CD14-positive monocyte (primary cell): ENCODE results near the gene C19orf67. TPM values are rescaled to one million over a fixed set of nuclear protein-coding genes. Genes with fewer than 3 reads are reported as not detected.
A peak's percentile ranks its signal among the peaks of the same experiment; 100 is the strongest.

ENCODE experiments used
- DNase-seq, 3 donors: peaks; one replicate each; pipeline ENCODE4 v3.0.0-alpha.2; 2011 to 2022
- H2AFZ ChIP-seq: 2 replicates; pipeline ENCODE4 v1.6.0; 2012; ENCODE audit warnings: mild to moderate bottlenecking, low read depth, low read length, inconsistent platforms; ENCODE audit not compliant: insufficient read depth, poor library complexity, severe bottlenecking
- H3K27ac ChIP-seq, 2 donors: 1 replicate in 1 of 2; 2 replicates in 1 of 2; pipeline ENCODE4 v1.5.1; 2012 to 2013; ENCODE audit warnings: low read length in 2 of 2, control low read depth in 1 of 2, inconsistent platforms in 1 of 2, low read depth in 1 of 2, mild to moderate bottlenecking in 1 of 2
- H3K27me3 ChIP-seq, 2 donors: one replicate each; pipeline versions ENCODE4 v1.6.0 to v1.6.1; 2011 to 2013; ENCODE audit warnings: low read length in 2 of 2; ENCODE audit not compliant: control insufficient read depth in 2 of 2, insufficient read depth in 2 of 2
- H3K36me3 ChIP-seq, 2 donors: replicated peaks in 1 of 2; 1 replicate in 1 of 2; 2 replicates in 1 of 2; pipeline versions ENCODE4 v1.5.1 to v1.6.1; 2012 to 2013; ENCODE audit warnings: low read length in 2 of 2, control low read depth in 1 of 2, inconsistent platforms in 1 of 2, mild to moderate bottlenecking in 1 of 2; ENCODE audit not compliant: insufficient read depth in 2 of 2, control insufficient read depth in 1 of 2
- H3K4me1 ChIP-seq, 2 donors: 1 replicate in 1 of 2; 2 replicates in 1 of 2; pipeline versions ENCODE4 v1.5.1 to v1.6.1; 2012 to 2013; ENCODE audit warnings: low read length in 2 of 2, control low read depth in 1 of 2, inconsistent platforms in 1 of 2, mild to moderate bottlenecking in 1 of 2, moderate library complexity in 1 of 2; ENCODE audit not compliant: insufficient read depth in 2 of 2, control insufficient read depth in 1 of 2
- H3K4me2 ChIP-seq: replicated peaks from 2 replicates; pipeline ENCODE3; 2012; ENCODE audit warnings: low read length, moderate library complexity, mild to moderate bottlenecking; ENCODE audit not compliant: poor library complexity, severe bottlenecking; ENCODE audit errors: extremely low read depth
- H3K4me3 ChIP-seq, 3 experiments: fragments of 200-600 bp in 1 of 3; sonication (generic) in 1 of 3; replicated peaks in 1 of 3; 1 replicate in 2 of 3; 2 replicates in 1 of 3; pipeline ENCODE4 v1.5.1; 2011 to 2013; ENCODE audit warnings: low read length in 3 of 3, mild to moderate bottlenecking in 3 of 3, control low read depth in 2 of 3, low read depth in 2 of 3, inconsistent platforms in 1 of 3, moderate library complexity in 1 of 3
- H3K79me2 ChIP-seq: 2 replicates; pipeline ENCODE4 v1.6.0; 2012; ENCODE audit warnings: mild to moderate bottlenecking, control low read depth, inconsistent platforms, low read length, moderate library complexity; ENCODE audit not compliant: insufficient read depth
- H3K9ac ChIP-seq: 2 replicates; pipeline ENCODE4 v1.6.0; 2017; ENCODE audit warnings: low read length, mild to moderate bottlenecking; ENCODE audit not compliant: insufficient read depth, poor library complexity, severe bottlenecking
- H3K9me3 ChIP-seq, 2 donors: replicated peaks in 1 of 2; 1 replicate in 1 of 2; 2 replicates in 1 of 2; pipeline versions ENCODE4 v1.5.1 to v1.6.1; 2012 to 2013; ENCODE audit warnings: low read length in 2 of 2, control low read depth in 1 of 2; ENCODE audit not compliant: control insufficient read depth in 1 of 2, insufficient read depth in 1 of 2
- H4K20me1 ChIP-seq: 2 replicates; pipeline ENCODE4 v1.6.0; 2012; ENCODE audit warnings: mild to moderate bottlenecking, low read length, control low read depth, moderate library complexity; ENCODE audit not compliant: insufficient read depth
- H3K27ac Mint-ChIP-seq, 7 donors: one replicate each; pipeline ENCODE4 v1.8.0; 2020; ENCODE audit warnings: mild to moderate bottlenecking in 7 of 7, mixed read lengths in 7 of 7, moderate library complexity in 6 of 7, inconsistent platforms in 2 of 7
- H3K27me3 Mint-ChIP-seq, 3 donors: one replicate each; pipeline ENCODE4 v1.8.0; 2021 to 2022; ENCODE audit warnings: low read depth in 3 of 3, mild to moderate bottlenecking in 3 of 3, mixed read lengths in 3 of 3, moderate library complexity in 3 of 3, inconsistent platforms in 1 of 3
- H3K36me3 Mint-ChIP-seq, 2 donors: one replicate each; pipeline ENCODE4 v1.8.0; 2020; ENCODE audit warnings: mixed read lengths in 2 of 2, inconsistent platforms in 1 of 2, mild to moderate bottlenecking in 1 of 2
- H3K4me1 Mint-ChIP-seq: one replicate; pipeline ENCODE4 v1.8.0; 2020; ENCODE audit warnings: mild to moderate bottlenecking, mixed read lengths
- H3K4me3 Mint-ChIP-seq, 2 donors: one replicate each; pipeline ENCODE4 v1.8.0; 2020; ENCODE audit warnings: mild to moderate bottlenecking in 2 of 2, mixed read lengths in 2 of 2, moderate library complexity in 1 of 2
- H3K9me3 Mint-ChIP-seq, 7 donors: one replicate each; pipeline ENCODE4 v1.8.0; 2020 to 2022; ENCODE audit warnings: mixed read lengths in 7 of 7, mild to moderate bottlenecking in 6 of 7, moderate library complexity in 6 of 7, inconsistent platforms in 2 of 7
- WGBS: methylation state at CpG from one replicate; pipeline ENCODE4 v1.1.5; 2013; ENCODE audit warnings: missing lambda C conversion rate; ENCODE audit not compliant: insufficient coverage; 5-methylcytosine and 5-hydroxymethylcytosine counted together
- intact Hi-C, 2 donors: fragments of 100-400 bp; cut with micrococcal nuclease; formaldehyde crosslinking; loops; one replicate each; pipeline versions ENCODE4 v1.15.0 to v1.15.1; 2023
- polyA plus RNA-seq, 3 donors: library from polyadenylated mRNA; depleted of rRNA in 1 of 3; unstranded in 2 of 3; stranded (reverse) in 1 of 3; fragments of 300-500 nt in 2 of 3; fragments of >200 nt in 1 of 3; fragmentation: Illumina TruSeq in 2 of 3; gene quantifications; 1 replicate in 2 of 3; 2 replicates in 1 of 3; pipeline ENCODE4 v1.2.3, GENCODE V29; 2012 to 2021
- TF ChIP-seq, protein P1 (sequence below): fragments of 200-600 bp; IDR thresholded peaks from one replicate; pipeline ENCODE4 v1.8.0; 2022; ENCODE audit warnings: antibody characterized with exemption, mild to moderate bottlenecking

C19orf67 gene
- polyA plus RNA-seq, 3 donors = not detected

DNA sequence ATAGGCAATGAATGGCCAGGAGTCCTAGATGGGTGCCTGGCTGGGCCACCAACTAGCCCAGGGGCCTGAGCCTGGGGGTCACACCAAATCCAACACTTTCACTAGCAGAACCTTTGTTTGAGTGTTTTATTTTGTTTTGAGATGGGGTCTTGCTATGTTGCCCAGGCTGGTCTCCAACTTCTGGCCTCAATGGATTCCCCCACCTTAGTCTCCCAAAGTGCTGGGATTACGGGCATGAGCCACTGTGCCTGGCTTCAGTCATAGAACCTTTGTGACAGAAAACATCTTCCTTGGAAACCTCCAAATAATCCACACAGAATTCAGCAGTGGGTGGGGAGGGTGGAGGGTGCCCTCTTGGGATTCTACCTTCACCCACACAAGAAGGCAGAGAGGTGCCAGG, 25.9 kb upstream of the C19orf67 start:
- Mint-ChIP-seq H3K4me1 (peaks cover 47% of the 10 kb centered on the region), H3K27ac (no peak overlapping the region), H3K4me3 (no peak overlapping the region), H3K27me3 (peaks cover 0 to 1% (median 0%) of the 10 kb centered on the region in 3 donors), H3K9me3 (no peaks in the 10 kb centered on the region), H3K36me3 (peaks cover 12 to 60% of the 10 kb centered on the region in 2 donors)
- H3K27me3 ChIP-seq = no peaks in the 10 kb centered on the region
- no peak for DNase-seq
- no peaks in the 10 kb centered on the region for H3K9me3 ChIP-seq
- intact Hi-C loops = no loop called here
- H3K4me2 ChIP-seq = no peak overlapping the region
- peaks cover 79% of the 10 kb centered on the region for H3K79me2 ChIP-seq
- peak overlapping the region in 1 of 2 donors; percentile 86 for H3K27ac ChIP-seq
- H3K4me3 ChIP-seq = no peak overlapping the region
- H3K9ac ChIP-seq = no peak overlapping the region
- no CpG with 5 or more reads among the region's 1 CpG for WGBS
- peaks cover 44 to 49% of the 10 kb centered on the region in 2 donors for H3K4me1 ChIP-seq
- peaks cover 94% of the 10 kb centered on the region for H4K20me1 ChIP-seq
- H3K36me3 ChIP-seq = peaks cover 20 to 28% of the 10 kb centered on the region in 2 donors
- TF ChIP-seq, protein P1, sequence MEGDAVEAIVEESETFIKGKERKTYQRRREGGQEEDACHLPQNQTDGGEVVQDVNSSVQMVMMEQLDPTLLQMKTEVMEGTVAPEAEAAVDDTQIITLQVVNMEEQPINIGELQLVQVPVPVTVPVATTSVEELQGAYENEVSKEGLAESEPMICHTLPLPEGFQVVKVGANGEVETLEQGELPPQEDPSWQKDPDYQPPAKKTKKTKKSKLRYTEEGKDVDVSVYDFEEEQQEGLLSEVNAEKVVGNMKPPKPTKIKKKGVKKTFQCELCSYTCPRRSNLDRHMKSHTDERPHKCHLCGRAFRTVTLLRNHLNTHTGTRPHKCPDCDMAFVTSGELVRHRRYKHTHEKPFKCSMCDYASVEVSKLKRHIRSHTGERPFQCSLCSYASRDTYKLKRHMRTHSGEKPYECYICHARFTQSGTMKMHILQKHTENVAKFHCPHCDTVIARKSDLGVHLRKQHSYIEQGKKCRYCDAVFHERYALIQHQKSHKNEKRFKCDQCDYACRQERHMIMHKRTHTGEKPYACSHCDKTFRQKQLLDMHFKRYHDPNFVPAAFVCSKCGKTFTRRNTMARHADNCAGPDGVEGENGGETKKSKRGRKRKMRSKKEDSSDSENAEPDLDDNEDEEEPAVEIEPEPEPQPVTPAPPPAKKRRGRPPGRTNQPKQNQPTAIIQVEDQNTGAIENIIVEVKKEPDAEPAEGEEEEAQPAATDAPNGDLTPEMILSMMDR = no peak
- no peak overlapping the region for H2AFZ ChIP-seq

DNA sequence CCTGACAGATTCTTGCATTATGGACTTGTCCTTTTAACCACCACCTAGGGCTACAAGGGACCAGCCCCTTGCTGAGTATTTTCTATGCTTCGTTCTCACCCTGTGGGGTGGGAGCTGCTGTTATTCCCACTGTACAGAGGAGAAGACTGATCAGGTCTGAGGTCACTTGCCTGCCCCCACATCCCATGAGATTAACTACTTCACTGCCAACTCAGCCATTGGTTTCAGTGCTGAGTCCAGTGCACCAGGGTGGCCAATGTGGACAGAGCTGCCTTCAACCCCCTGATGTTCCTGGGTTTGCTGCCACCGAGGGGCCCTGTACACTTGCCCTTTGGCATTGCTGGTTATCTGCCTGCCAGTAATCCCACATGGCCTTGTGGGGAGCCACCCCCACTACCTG, 25.1 kb upstream of the C19orf67 start:
- Mint-ChIP-seq H3K27ac (peak overlapping the region in 1 of 7 donors; percentile 37), H3K36me3 (peaks cover 20 to 62% of the 10 kb centered on the region in 2 donors), H3K4me3 (no peak overlapping the region), H3K4me1 (peaks cover 39% of the 10 kb centered on the region), H3K9me3 (no peaks in the 10 kb centered on the region), H3K27me3 (peaks cover 0 to 2% (median 1%) of the 10 kb centered on the region in 3 donors)
- intact Hi-C loops = no loop called here
- H3K27me3 ChIP-seq = no peaks in the 10 kb centered on the region
- no peak overlapping the region for H2AFZ ChIP-seq
- 100% methylated on average over 1 of the region's 2 CpGs for WGBS
- TF ChIP-seq, protein P1 = no peak
- peaks cover 70% of the 10 kb centered on the region for H3K79me2 ChIP-seq
- H4K20me1 ChIP-seq = peaks cover 95% of the 10 kb centered on the region
- no peak overlapping the region for H3K27ac ChIP-seq
- no peak for DNase-seq
- H3K9ac ChIP-seq = no peak overlapping the region
- peaks cover 28 to 36% of the 10 kb centered on the region in 2 donors for H3K36me3 ChIP-seq
- H3K4me1 ChIP-seq = peaks cover 36 to 41% of the 10 kb centered on the region in 2 donors
- no peaks in the 10 kb centered on the region for H3K9me3 ChIP-seq
- H3K4me3 ChIP-seq = no peak overlapping the region
- no peak overlapping the region for H3K4me2 ChIP-seq
